LoVo (cell line): ENCODE results near the gene IGSF21.

Source experiments
- DNase-seq: peaks from one replicate; pipeline ENCODE4 v3.0.0-alpha.2; 2016; ENCODE audit warnings: low spot score

The IGSF21 gene

GRCh38 chr1:18229625-18230024 is 122.0 kb downstream of the IGSF21 start:
- no peak for DNase-seq

- no peak for DNase-seq
These were observed 122.7 kb downstream of the IGSF21 start for GRCh38 chr1:18230321-18230720.

GRCh38 chr1:18230840-18231239 is 123.2 kb downstream of the IGSF21 start:
- DNase-seq: no peak

- no peak for DNase-seq
These were observed 124.5 kb downstream of the IGSF21 start for GRCh38 chr1:18232052-18232451.

GRCh38 chr1:18233176-18233864 is 125.7 kb downstream of the IGSF21 start:
- no peak for DNase-seq

GRCh38 chr1:18234790-18235242 is 127.2 kb downstream of the IGSF21 start:
- DNase-seq: peak; percentile 1

- no peak for DNase-seq
These were observed 129.8 kb downstream of the IGSF21 start for GRCh38 chr1:18237371-18237770.

GRCh38 chr1:18238190-18238589 is 130.6 kb downstream of the IGSF21 start:
- DNase-seq: no peak

DNA sequence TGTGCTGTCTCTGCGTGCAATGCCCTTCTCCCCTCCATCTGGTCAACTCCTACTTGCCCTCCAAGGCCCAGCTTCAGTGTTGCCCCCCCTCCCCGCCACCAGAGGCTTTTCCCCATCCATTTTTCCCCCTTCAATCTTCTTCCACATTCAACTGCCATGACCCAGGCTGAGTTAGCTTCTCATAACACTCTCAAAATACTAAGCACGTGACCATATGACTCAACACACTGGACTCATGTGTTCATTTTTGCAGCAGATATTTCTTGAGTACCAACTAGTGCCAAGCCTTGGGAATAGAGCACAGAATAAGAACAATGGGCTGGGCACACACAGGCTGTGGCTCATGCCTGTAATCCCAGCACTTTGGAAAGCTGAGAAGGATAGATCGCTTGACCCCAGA is 132.1 kb downstream of the IGSF21 start:
- DNase-seq: no peak

GRCh38 chr1:18240906-18241305 is 133.3 kb downstream of the IGSF21 start:
- no peak for DNase-seq

DNA sequence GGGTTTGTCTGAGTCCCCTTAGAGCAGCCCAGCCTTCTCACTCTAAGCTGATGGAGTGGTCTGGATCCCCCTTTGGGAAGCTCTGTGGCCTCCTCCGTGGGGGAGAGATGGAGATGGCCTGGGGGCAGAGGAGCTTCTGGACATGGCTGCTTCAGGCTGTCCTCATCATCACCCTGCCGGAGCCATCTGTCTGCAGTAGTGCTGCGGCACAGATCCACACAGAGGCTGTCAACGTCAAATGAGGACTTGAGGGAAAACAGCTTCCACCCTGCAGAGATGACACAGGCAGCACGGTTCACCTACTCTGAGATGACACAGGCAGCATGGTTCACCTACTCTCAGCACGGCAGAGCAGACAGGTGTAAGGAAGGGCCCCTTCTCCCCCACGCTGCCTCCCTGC is 134.3 kb downstream of the IGSF21 start:
- no peak for DNase-seq

- no peak for DNase-seq
These were observed 136.0 kb downstream of the IGSF21 start for GRCh38 chr1:18243503-18244175.

DNA sequence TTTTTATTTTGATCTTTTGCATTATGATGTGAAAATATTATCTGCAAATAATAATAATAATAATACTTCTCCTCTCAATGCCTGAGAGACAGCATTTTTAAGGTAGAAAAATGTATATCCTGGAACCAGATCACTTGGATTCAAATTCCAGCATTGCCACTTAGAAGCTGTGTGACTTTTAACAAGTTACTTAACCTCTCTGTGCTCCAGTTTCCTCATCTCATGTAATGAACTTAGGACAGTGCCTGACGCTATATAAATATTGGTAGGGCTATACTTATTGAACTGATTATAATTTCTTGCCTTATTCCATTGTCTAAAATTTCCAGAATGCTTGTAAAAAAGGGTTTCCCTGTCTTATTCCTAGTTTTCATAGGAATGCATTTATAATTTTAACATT is 137.2 kb downstream of the IGSF21 start:
- no peak for DNase-seq

- DNase-seq: no peak
These were observed 138.0 kb downstream of the IGSF21 start for GRCh38 chr1:18245647-18246046.

DNA sequence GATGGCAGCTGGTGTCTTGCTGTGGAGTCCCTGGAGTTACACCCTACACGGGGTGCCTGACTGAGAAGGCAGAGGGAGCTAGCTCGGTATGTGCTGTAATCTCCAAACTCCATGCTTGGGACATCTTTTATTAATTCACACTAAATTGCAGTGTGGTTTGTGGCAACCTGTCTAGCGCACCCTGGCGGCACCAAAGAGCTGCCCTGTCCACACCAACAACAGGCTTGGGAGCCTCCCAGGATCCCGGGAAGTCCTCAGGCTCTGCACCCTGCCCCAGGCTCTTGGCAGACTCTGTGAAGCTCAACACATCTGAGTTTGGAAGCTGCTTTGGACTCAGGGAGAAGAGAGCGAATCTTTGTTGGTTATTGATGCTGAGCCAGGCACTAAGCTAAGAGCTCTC is 138.9 kb downstream of the IGSF21 start:
- no peak for DNase-seq

GRCh38 chr1:18247151-18247550 is 139.6 kb downstream of the IGSF21 start:
- no peak for DNase-seq

DNA sequence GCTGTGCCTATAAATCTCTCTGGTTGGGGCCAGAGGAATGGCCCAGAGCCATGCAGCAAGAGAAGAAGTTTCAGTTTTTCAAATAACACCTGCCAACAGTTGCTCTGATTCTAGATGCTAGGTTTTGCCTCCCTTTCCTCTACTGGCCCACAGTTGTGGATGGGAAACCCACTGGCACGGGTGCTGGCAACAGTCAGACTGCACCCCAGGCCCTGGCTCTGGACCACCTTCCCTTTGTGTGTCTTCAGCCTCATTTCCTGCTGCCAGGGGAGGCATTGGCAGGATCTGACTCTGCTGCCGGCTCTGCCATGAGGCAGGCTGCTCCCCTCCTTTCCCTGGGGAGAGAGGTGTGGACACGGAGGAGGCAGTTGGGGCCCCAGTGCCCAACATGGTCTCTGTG is 142.0 kb downstream of the IGSF21 start:
- no peak for DNase-seq

- DNase-seq: no peak
These were observed 145.5 kb downstream of the IGSF21 start for GRCh38 chr1:18253093-18253492.

GRCh38 chr1:18256282-18257235 is 149.0 kb downstream of the IGSF21 start:
- peak; percentile 46 for DNase-seq

DNA sequence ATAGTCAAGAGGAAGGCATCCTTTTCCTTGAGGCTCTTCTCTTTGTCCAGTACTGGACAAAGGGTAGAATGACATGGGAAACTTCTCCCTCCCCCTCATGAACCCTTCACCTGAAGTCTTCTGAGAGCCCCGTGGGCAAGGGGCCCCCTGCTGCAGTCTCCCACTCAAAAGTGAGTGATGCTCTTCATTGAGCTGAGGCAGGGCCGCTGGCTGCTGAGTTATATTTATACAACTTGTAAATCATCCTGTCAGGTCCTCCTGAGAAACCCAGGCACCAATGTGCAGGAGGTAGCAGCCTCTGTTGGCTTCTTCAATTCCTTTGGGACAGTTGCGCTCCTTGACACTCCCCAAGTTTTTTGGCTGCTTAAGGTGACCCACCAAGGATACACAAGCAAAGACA is 150.2 kb downstream of the IGSF21 start:
- DNase-seq: no peak

DNA sequence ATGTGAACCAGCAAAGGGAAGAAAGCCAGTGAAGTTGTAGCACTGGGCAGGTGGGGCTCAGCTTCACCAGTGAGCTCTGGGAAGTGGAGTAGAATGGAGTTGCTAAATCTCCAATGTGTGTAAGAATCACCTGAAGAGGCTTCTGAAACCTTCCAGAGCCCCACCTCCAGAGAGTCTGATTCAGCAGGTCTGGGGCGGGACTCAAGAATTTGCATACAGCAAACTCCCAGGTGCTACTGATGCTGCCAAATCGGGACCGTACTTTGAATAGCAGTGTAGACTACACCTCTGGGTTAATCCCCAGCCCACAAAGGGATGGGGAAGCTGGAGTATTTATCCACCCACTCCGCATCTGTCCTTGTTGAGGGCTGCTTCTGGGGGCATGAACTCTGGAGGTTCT is 154.3 kb downstream of the IGSF21 start:
- DNase-seq: no peak

DNA sequence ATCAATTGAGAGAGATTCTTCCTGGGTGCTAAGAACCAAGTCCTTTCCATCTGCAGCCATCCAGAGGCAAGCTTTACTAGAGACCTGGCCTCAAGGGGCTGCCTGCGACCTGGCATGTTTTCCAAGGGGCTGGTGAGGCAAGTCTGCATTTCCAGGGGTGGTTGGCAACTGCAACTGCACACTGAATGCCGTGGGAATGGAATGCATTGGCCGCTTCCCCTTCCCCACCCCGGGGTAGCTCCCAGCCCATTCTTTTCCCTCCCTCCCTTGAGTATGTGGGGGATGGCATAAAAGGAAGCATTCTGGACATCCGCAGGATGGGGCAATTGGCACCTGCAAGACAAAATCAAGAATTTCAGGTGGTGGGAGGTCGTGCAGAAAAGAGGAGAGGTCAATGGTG is 155.1 kb downstream of the IGSF21 start:
- DNase-seq: no peak
